Erythroblast (primary cell): ENCODE measurements around the gene RNF150.

Experiments
- DNase-seq, 2 experiments: peaks; one replicate each; lab custom pipeline; 2025; lab: John Stamatoyannopoulos, UW
- GATA1 ChIP-seq: IDR thresholded peaks from 2 replicates; pipeline ENCODE4 v1.6.1; 2011; ENCODE audit warnings: low read depth, mild to moderate bottlenecking, control low read depth, low read length, moderate library complexity
- POLR2A ChIP-seq: IDR thresholded peaks from 2 replicates; pipeline ENCODE4 v1.6.1; 2011; ENCODE audit warnings: mild to moderate bottlenecking, low read length

RNF150 gene

GRCh38 chr4:141013899-141014298, 119.4 kb downstream of the RNF150 start:
- TF ChIP-seq GATA1, result no peak
- no peak for TF ChIP-seq POLR2A
- DNase-seq, result no peak

GRCh38 chr4:141011901-141012315, 121.4 kb downstream of the RNF150 start:
- no peak for DNase-seq
- TF ChIP-seq POLR2A, result no peak

GRCh38 chr4:141009931-141010330, 123.3 kb downstream of the RNF150 start:
- no peak for TF ChIP-seq GATA1
- TF ChIP-seq POLR2A, result no peak
- DNase-seq, result no peak

DNA sequence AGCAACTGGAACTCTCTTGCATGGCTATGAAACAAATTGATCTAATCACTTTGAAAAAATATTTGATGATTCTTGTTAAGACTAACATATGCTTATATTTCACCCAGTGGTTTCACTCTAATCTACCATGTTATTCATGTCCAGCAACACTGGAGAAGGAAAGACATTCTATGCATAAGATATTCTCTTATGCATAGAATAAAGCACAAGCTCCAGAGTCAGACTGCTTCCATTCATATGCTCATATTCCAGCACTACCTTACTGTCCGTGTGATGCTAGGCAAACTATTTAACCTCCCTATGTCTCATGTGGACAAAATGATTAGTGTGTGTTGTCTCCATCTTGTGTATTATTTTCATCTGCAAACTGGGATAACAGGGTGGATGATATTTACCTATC, 124.1 kb downstream of the RNF150 start:
- TF ChIP-seq GATA1 (no peak), POLR2A (no peak)
- DNase-seq, result no peak

DNA sequence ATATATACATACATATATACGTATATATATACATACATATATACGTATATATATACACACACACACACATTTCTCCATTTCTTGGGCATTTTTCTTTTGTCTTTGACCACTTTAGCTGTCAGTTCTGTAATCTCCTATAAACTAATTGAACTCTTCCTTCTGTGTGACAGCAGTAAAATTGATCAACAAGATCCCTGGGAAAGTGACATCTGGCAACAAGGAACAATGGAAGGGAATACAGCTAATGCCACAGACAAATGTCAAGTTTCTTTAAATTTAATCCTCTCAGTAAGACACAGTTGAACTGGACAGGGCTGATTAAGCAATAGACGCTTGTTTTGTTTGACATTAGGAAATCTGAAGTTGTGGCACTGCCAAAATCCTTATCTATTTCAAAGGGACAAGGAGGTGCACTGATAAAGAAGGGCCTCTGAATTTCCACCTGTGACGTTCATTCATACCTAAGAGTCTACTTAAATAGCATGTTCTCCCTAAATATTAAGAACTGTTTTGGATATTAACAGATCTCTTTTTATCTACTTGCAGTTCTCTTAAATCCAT, 126.9 kb downstream of the RNF150 start:
- no peak for TF ChIP-seq GATA1
- TF ChIP-seq POLR2A, result no peak
- no peak for DNase-seq

GRCh38 chr4:141004823-141005222, 128.4 kb downstream of the RNF150 start:
- no peak for DNase-seq
- TF ChIP-seq GATA1, result no peak
- TF ChIP-seq POLR2A, result no peak

GRCh38 chr4:141003193-141003592, 130.1 kb downstream of the RNF150 start:
- TF ChIP-seq POLR2A, result no peak
- no peak for TF ChIP-seq GATA1
- no peak for DNase-seq

GRCh38 chr4:141002323-141002805, 130.9 kb downstream of the RNF150 start:
- no peak for DNase-seq
- no peak for TF ChIP-seq POLR2A
- no peak for TF ChIP-seq GATA1

GRCh38 chr4:140996766-140997165, 136.5 kb downstream of the RNF150 start:
- no peak for DNase-seq
- TF ChIP-seq GATA1 (no peak), POLR2A (no peak)

DNA sequence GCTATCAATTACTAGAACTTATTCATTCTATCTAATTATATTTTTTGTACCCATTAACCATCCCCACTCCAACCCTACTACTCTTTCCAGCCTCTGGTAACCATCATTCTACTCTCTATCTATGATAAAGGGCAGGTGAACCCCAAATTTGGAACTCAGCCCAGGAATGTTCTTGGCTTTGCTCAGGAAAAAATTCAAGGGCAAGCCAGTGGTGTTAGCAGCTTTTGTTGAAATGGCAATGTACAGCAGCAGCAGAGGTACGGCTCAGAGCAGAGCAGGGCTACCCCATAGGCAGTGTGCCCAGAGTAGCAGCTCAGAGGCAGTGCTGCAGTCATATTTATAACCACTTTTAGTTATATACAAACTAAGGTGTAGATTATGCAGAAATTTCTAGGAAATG, 138.2 kb downstream of the RNF150 start:
- no peak for DNase-seq

GRCh38 chr4:140994015-140994414, 139.3 kb downstream of the RNF150 start:
- DNase-seq, result no peak
- no peak for TF ChIP-seq POLR2A
- no peak for TF ChIP-seq GATA1

More for the DNA sequence above, 138.2 kb downstream of the RNF150 start:
- TF ChIP-seq GATA1, result no peak
- TF ChIP-seq POLR2A, result no peak

GRCh38 chr4:140993370-140993769, 139.9 kb downstream of the RNF150 start:
- TF ChIP-seq GATA1, result no peak
- no peak for TF ChIP-seq POLR2A

GRCh38 chr4:140989944-140990343, 143.3 kb downstream of the RNF150 start:
- no peak for DNase-seq
- TF ChIP-seq GATA1 (no peak), POLR2A (no peak)

More at GRCh38 chr4:140993370-140993769, 139.9 kb downstream of the RNF150 start:
- DNase-seq, result no peak

DNA sequence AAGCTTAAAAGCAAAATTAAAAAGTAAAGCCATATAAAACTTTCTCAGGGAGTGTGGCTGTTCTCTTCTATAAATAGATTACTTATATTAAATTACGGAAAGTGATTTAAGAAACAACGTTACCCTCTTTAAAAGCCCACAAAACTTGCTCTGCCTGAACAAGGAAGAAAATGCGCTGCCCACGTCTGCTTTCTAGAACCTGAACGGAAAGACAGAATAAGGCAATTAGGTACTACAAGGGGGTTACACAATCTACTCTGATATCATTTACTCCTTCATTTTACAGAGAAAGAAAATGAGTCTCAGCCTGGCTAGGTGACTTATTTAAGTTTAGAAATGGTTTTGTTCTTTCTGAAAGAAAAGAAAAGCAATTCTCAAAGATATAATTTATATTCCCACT, 147.2 kb downstream of the RNF150 start:
- DNase-seq, result no peak
- TF ChIP-seq GATA1, result no peak
- TF ChIP-seq POLR2A, result no peak

GRCh38 chr4:140982613-140983340, 150.5 kb downstream of the RNF150 start:
- DNase-seq, result no peak
- TF ChIP-seq GATA1 (no peak), POLR2A (no peak)
